Ectodermal cell (in vitro differentiated cells): ENCODE data around the gene RAB31.

Experiments used
- H3K27ac ChIP-seq: 2 replicates; pipeline ENCODE4 v1.7.0; 2013; ENCODE audit warnings: mild to moderate bottlenecking, low read depth, low read length; ENCODE audit not compliant: insufficient read depth, poor library complexity, severe bottlenecking
- H3K27me3 ChIP-seq: 2 replicates; pipeline ENCODE4 v1.7.0; 2013; ENCODE audit warnings: mild to moderate bottlenecking, low read length; ENCODE audit not compliant: insufficient read depth, control insufficient read depth, poor library complexity, severe bottlenecking
- H3K36me3 ChIP-seq: one replicate; pipeline ENCODE4 v1.7.0; 2013; ENCODE audit warnings: low read length; ENCODE audit not compliant: control insufficient read depth, insufficient read depth
- H3K4me1 ChIP-seq: one replicate; pipeline ENCODE4 v1.7.0; 2013; ENCODE audit warnings: low read length; ENCODE audit not compliant: control insufficient read depth, insufficient read depth
- H3K4me3 ChIP-seq: 2 replicates; pipeline ENCODE4 v1.7.0; 2013; ENCODE audit warnings: low read depth, low read length, control low read depth; ENCODE audit not compliant: insufficient read depth
- H3K9me3 ChIP-seq: 2 replicates; pipeline ENCODE4 v1.7.0; 2013; ENCODE audit warnings: mild to moderate bottlenecking, low read length, moderate library complexity; ENCODE audit not compliant: control insufficient read depth
- WGBS, 2 experiments: methylation state at CpG; one replicate each; pipeline ENCODE4 v1.1.7; 2013; ENCODE audit warnings: missing lambda C conversion rate in 2 of 2; 5-methylcytosine and 5-hydroxymethylcytosine counted together

Gene RAB31

DNA sequence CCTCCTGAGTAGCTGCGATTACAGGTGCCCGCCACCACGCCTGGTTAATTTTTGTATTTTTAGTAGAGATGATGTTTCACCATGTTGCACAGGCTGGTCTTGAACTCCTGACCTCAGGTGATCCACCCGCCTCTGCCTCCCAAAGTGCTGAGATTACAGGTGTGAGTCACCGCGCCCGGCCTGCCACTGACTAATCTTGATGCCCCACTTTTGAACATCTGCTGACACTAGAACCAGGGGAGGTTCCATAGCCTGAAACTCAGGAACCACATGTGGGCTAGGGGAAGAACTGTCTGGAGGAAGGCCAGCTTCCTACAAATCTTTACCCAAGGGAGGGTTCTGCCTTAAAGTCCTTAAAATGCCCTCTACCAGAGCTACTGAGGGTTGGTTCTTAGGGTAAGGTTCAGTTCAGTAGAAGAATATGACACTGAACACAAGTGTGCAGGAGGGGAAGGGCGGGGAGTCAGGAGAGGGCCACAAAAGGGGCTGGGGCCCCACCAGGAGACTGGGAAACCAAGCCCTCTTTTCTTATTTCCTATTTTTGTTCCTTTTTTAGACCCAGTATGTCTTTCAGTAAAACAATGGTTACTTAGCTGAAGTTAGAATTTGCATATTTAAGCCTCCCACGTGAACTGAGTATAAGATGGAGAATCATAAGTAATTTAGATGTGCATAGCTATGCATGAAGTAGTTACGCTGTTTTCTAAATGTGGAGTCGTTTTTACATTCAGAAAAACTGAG, 6.3 kb upstream of the RAB31 start:
- 91% methylated on average over 11 of the region's 11 CpGs for WGBS, 2 experiments

DNA sequence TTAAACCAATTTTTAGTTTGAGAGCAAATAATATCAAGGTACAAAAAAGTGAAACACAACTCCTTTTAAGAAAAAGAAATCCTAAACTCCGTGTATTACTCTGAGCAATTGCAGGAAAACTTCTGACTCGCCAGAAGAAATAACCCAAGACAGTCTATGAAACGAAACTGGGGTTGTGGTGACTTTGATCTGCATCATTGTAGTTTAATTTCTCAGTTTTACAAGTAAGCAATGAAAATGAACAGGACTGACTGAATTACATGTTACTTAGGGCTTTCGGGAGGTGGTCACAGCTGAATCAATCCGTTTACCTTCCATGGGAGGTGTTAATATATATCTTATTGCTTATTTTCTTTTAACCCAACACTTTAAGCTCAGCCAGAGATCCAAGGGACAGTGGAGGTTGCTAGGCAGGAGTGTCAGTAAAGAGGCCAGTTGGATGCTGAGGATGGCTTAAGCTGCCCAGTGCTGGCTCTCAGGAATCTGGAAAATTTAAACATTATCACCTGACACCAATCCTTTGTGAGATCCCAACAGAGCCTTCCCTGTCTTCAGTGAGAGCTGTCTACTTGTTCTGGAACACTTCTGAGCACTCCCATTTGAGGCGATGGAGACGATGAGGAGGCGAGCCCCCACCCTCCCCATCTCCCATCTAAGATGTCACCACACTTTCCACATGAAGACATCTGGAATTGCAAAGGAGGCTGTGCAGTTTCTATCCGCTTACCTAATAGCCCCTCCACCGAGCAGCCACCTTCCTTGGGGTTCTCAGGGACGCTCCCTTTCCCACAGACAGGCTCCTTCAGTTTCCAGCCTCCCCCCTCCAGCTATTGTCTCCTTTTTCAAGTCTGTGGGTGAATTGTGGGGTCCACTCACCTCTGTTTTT, 3.6 kb upstream of the RAB31 start:
- Histone ChIP-seq H3K9me3 (no peaks in the 10 kb centered on the region), H3K36me3 (no peaks in the 10 kb centered on the region), H3K27me3 (peaks cover 42% of the 10 kb centered on the region), H3K4me1 (no peaks in the 10 kb centered on the region), H3K4me3 (no peak overlapping the region), H3K27ac (no peak overlapping the region)
- WGBS, 2 experiments, result 93 to 94% methylated on average over 9 to 11 of the region's 11 CpGs

More for the DNA sequence above, 6.3 kb upstream of the RAB31 start:
- Histone ChIP-seq H3K27ac (no peak overlapping the region), H3K27me3 (peaks cover 15% of the 10 kb centered on the region), H3K9me3 (no peaks in the 10 kb centered on the region), H3K36me3 (no peaks in the 10 kb centered on the region), H3K4me1 (no peaks in the 10 kb centered on the region), H3K4me3 (no peak overlapping the region)

DNA sequence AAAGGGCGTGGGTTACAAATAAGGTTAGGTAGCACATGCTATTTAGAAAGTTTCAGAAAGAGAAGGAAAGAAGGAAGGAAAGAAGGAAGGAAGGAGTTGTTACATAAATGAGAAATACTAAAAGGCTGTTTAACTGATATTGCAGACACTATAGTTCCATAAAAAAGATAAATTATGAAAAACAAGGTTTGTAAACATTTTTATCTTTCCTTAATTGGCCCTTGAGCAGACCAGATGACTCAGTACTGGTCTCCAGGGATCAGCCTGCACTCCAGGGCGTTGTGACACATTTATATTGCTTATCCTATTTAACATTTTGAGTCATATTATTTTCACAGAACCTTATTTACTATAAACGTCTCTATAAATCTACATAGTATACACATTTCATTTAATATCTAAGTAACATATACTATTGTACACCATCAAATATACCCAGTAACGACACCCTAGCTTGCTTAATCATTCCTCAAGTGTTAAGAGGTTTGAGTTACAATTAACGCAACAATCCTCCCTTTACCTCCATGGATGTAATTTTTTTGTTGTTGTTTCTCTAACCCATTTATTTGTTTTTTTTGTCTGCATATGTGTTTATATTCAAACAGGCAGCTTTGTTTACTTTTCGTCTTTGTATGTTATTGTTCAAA, 2.8 kb upstream of the RAB31 start:
- Histone ChIP-seq H3K36me3 (no peaks in the 10 kb centered on the region), H3K4me1 (no peaks in the 10 kb centered on the region), H3K27me3 (peaks cover 50% of the 10 kb centered on the region), H3K9me3 (no peaks in the 10 kb centered on the region), H3K27ac (no peak overlapping the region), H3K4me3 (no peak overlapping the region)
- 91 to 96% methylated on average over 5 of the region's 6 CpGs for WGBS, 2 experiments

DNA sequence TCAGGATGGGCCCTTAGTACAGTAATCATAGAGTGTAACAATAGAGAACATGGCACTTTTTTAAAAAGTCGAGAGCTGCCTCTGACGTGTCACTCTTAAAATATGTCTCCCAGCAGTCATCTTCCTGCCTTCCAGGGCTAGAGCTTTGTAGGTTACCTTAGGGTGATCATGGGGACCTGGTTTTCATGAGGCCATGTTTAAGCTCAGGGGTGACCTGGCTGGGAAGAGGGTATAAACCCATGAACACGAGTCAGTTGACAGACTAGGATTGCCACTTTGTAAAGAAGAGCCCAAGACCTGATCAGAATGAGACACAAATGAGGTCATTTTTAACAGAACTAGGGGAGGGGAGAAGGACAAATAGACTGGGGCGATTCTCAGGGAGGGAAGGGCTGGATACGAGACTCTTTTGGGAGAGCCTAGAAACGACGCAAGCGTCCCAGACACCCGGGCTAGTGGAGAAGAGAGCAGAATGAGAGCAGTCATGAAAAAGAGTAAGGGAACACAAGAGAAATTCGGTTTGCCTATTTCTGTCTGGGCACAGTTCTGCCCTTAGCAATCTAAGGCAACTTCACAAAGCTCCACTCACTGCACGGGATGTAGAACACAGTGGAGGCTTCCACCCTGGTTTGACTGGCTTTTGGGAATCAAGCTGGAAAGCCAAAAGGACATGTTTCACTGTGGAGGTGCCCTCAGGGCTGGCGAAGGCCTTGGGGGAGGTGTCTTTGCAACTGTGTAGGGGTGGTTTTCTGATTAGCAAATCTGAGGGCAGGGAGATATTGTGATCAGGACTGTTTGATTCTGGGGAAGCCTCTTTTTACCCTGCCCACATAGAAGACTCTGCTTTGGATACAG, 1.8 kb upstream of the RAB31 start:
- Histone ChIP-seq H3K36me3 (no peaks in the 10 kb centered on the region), H3K9me3 (no peaks in the 10 kb centered on the region), H3K4me1 (no peaks in the 10 kb centered on the region), H3K27ac (no peak overlapping the region), H3K4me3 (no peak overlapping the region), H3K27me3 (peaks cover 55% of the 10 kb centered on the region)
- WGBS, 2 experiments, result 88 to 89% methylated on average over 12 of the region's 12 CpGs

DNA sequence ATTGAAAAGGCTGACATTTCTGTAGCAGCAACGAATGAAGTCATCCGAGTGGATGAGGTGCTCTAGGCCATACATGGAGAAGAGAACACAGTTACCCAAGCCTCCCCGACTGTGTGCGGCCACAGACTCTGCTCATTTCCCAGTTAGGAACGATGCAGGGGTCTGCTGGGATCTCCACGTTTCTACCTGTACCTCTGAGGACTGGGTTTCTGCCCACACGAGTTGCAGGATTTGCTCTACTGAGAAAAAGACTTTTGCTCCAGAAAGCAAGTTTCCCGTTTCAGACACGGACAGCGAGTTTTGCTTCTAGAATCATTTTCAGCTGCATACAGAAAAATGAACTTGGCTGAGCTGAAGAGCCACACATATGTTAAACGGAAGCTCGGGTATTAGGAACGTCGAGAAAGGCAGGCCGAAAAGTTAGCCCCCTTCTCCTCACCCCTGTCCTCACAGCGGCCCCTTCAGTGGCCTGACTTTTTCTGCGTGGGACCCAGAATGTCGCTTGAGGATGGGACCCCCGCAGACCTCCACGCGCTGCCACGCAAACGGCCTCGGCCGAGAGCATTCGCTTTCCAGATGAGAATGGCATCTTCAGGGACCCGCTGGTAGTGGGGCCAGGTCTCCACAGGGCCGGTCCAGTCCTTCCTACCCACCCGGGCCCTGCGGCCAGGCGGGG, 582 bp upstream of the RAB31 start:
- H3K36me3 ChIP-seq, result no peaks in the 10 kb centered on the region
- peaks cover 55% of the 10 kb centered on the region for H3K27me3 ChIP-seq
- 23 to 25% methylated on average over 31 of the region's 31 CpGs for WGBS, 2 experiments
- H3K27ac ChIP-seq, result no peak overlapping the region
- H3K9me3 ChIP-seq, result no peaks in the 10 kb centered on the region
- peak overlapping the region; percentile 58 for H3K4me3 ChIP-seq
- no peaks in the 10 kb centered on the region for H3K4me1 ChIP-seq

DNA sequence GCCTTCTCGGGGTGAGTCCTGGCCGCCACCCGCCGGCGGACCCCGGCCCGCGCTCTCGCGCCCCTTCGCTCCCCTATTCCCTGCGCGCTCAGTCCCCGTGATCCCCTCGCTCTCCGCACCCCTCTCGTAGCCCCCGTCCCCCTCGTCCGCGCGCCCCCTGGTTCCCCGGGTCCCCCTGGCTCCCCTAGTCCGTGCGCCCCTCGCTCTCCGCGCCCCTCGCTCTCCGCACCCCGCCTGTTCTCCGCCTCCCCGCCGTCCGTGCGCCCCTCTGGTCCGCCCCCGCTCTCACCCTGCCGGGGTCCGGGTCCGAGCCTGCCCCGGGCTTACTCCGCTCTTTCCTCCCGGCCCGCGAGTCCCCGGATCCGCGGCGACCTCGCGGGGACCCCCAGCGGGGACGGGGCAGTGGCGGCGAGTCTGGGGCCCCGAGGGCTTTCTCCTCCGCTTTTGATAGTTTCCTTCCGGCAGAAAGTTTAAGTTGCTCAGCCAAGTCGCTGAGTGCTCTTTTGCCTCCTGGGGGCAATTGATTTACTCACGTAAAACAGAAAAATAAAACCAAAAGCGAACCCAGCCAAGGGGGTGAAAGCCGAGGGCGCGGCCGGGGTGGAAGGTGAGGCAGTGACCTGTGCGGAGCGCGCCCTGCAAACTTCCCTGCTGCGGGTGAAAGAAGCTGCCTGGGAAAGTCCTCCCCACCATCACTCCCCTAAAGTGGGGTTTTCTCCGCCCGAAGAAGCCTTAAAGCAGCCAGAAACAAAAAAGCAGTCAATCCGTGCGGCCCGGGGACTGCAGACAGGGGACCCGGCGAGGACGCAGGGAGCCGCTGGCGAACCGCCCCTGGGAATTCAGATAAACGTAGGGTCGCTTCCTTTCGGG, 568 bp downstream of the RAB31 start:
- peak overlapping the region; percentile 58 for H3K4me3 ChIP-seq
- 0 to 1% methylated on average over 84 of the region's 84 CpGs for WGBS, 2 experiments
- H3K27ac ChIP-seq, result no peak overlapping the region
- no peaks in the 10 kb centered on the region for H3K9me3 ChIP-seq
- no peaks in the 10 kb centered on the region for H3K4me1 ChIP-seq
- H3K27me3 ChIP-seq, result peaks cover 55% of the 10 kb centered on the region
- no peaks in the 10 kb centered on the region for H3K36me3 ChIP-seq

DNA sequence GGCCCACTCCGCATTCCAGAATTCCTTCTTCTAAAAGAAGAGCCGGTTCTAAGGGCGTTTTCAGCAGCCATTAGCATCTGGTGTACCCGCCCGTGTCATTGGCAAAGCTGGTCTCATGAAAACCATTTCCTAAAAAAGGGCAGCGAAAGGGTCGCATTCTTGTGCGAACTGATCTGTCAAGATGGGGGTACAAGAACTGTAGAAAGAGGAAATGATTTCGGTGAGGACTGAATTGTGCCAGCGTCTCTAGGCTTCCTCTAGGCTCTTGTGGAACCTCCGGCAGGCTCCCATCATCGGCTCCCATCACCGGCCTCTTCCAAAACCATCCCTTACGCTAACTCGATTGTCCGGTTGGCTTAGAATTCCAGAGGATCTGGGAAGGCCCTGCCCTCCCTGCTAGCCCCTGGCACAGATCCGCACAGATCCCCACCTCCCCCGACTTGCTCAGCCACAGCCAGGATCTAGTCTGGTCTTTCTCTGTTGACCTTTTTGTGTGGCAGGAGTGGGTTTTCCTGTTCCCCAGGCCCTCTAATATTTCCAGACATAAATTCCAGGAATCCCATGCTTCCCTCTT, 1.3 kb downstream of the RAB31 start:
- Histone ChIP-seq H3K4me1 (no peaks in the 10 kb centered on the region), H3K36me3 (no peaks in the 10 kb centered on the region), H3K9me3 (no peaks in the 10 kb centered on the region), H3K27me3 (peaks cover 55% of the 10 kb centered on the region), H3K4me3 (peak overlapping the region; percentile 58), H3K27ac (no peak overlapping the region)
- WGBS, 2 experiments, result 13 to 15% methylated on average over 18 of the region's 18 CpGs

DNA sequence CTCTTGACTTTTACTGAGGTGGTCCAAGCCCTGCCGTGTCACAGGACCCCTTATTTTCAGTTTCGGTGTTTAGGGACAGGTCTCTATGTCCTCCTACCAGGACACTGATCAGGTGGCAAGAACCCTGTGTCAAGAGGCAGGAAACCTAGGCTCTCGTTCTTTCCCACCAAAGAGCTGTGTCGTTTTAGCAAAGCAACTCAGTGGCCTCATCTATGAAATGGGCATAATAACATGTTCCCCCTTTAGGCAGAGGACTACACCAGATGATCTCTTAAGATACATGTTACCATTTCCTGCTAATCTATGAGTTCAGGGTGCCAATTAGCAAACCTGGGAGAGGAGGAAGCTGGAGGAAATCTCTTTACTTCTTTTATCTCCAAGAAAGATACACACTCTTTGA, 1.9 kb downstream of the RAB31 start:
- Histone ChIP-seq H3K27me3 (peaks cover 53% of the 10 kb centered on the region), H3K4me3 (no peak overlapping the region), H3K4me1 (no peaks in the 10 kb centered on the region), H3K27ac (no peak overlapping the region), H3K36me3 (no peaks in the 10 kb centered on the region), H3K9me3 (no peaks in the 10 kb centered on the region)
- 87 to 93% methylated on average over 4 of the region's 4 CpGs for WGBS, 2 experiments
